Measurements from ENCODE around the gene SNRPF.

Gene SNRPF

DNA sequence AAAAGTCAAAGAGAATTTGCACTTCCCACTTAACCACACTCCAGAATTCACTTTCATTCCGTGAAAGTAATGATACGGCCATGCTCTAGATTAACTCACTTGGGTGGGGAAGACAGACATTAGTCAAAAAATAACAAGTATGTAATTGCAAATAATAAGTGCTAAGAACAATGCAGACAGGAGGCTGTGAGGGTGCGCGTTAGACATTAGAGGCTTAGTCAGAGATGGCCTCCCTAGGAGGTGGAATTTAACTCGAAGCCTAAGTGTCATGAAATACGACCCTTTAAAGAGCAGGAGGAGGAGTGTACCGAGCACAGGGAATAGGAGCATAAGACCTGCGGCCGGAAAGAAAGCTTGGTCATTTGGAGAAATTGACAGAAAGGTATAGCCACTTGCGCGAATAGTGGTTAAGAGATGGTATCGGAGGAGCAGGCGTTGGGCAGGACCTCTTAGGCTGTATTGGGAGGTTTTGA is 628 bp downstream of the SNRPF start:
- no peak for DNase-seq (ENCODE audit: low read depth)

DNA sequence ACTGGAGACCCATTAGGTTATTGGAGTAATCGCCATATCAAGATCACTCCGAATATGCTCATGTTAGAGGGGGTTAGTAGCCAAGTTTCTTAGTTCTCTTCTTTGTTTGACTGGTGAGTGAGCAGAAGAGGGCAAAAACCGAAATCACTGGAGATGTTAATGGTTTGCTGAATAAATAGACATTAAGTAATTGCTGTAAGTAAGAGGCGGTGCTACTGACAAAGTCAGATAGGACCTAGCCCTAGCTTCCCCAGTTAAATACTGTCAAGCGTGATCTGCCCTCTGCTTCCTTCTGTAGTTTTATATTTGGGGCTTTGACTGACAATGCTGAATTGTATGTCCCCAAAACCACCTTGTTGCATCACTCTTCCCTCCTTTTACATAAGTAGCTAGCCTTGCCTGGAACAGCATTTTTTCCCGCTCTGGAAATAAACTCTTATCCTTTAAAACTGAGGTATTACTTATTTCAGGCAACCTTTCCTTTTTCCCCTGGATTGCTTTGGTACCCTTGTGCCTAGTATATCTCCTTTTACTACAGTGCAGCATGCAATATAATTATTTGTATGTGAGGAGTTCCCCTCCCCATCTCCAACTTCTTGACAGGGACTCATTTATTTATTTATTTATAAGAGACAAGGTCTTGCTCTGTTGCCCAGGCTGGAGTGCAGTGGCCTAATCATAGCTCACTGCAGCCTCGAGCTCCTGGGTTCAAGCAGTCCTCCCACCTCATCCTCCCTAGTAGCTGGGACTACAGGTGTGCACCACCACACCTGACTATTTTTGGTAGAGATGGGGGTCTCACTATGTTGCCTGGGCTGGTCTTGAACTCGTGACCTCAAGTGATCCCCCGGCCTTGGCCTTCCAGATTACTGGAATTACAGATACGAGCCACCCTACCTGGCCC is 1.4 kb downstream of the SNRPF start:
- no peak for DNase-seq (ENCODE audit: low read depth)

DNA sequence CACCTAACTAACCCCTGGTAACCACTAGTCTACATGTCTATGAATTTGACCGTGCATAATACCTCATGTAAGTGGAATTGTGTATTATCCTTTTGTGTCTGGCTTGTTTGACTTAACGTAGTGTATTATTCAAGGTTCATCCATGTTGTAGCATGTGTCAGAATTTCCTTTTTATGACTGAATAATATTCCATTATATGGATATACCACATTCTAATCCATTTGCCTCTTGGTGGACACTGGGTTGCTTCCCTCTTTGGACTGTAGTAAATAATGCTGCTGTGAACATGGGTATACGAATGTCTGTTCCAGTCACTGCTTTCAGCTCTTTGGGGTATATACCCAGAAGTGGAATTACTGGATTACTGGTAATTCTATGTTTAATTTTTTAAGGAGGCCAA is 3.3 kb downstream of the SNRPF start:
- DNase-seq (ENCODE audit: low read depth) = no peak

DNA sequence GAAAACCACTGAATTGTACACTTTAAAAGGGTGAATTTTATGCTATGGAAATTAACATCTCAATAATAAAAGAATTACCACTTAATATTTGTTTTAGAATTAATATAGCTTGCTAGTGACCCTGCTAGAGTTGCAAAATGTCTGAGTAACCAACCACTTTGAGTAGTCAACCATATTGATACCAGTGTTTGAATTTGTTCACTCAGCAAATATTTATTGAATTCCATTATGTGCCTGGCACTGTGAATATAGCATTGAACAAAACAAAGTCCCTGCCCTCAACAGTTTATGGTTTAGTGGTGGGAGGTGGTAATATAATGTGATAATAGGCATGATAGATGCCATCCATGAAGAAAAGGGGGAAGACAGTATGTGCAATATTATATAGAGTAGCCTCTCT is 4.6 kb downstream of the SNRPF start:
- DNase-seq (ENCODE audit: low read depth) = no peak

DNA sequence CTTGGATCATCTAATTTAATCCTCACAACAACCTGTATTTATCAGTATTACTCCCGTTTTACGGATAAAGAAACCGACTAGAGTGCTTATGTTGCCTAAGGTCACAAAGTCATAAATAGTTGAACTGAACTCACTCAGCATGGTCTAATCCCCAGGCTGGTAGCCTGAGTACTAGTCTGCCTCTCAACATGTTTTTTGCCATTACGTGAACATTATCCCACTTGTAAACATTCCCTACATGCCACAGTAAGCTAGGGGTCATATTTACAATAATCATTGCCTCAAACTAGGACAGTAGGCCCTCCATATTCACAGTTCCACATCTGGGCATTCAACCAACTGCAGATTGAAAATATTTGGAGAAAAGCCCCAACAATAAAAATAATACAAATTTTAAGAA is 12.1 kb downstream of the SNRPF start:
- no peak for DNase-seq (ENCODE audit: low read depth)

DNA sequence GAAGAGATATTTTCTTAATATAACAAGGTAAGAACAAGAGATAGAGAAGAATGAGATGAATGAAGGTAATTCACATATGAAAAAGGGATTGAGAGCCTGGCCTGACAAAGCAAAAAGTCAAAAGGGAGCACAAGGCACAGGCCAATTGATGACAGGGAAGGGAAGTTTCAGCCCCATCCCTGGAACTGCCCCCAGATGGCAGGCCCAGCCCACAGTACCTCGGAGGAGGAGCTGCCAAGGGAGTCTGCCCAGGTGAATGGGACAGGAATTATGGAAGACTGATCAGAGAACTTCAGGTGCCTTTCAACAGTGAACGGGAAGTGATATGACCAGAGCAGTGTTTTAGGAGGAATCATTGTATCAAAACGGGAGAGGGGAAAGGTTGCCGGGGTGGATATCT is 15.7 kb downstream of the SNRPF start:
- no peak for DNase-seq (ENCODE audit: low read depth)

DNA sequence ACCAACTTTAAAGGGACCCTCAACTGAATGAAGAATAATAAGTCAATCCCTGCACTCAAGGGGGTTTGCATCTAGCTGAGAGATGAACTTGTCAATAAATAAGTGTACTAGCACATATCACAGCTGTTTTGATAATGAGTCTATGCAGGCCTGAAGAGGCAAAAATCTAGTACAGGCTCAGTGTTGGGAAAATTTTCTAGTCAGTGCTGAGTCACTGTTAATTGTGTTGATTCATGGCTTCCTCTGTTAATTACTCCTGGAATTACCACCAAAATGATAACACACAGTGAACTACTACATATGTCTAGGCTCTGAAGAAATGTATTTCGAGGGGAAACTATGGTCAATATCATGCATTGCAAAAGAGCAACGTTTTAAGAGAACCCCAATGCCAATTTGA is 18.9 kb downstream of the SNRPF start:
- no peak for DNase-seq (ENCODE audit: low read depth)

DNA sequence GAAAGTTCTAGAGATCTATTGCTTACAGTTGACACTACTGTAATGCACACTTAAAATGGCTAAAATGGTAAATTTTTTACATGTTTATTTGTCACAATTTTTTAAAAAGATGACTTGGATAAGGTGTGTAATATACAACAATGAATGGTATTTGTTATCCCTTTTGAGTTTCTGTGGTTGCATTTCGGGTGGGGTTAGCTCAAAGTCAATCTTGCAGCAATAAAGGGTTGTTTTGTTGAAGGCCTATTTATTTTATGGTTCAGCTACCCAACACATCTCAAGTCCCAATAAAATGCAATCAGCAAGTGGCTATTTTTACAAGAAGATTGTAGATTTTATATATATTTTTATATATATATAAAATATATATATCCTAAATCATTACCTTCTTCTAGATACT is 22.1 kb downstream of the SNRPF start:
- DNase-seq (ENCODE audit: low read depth) = no peak

DNA sequence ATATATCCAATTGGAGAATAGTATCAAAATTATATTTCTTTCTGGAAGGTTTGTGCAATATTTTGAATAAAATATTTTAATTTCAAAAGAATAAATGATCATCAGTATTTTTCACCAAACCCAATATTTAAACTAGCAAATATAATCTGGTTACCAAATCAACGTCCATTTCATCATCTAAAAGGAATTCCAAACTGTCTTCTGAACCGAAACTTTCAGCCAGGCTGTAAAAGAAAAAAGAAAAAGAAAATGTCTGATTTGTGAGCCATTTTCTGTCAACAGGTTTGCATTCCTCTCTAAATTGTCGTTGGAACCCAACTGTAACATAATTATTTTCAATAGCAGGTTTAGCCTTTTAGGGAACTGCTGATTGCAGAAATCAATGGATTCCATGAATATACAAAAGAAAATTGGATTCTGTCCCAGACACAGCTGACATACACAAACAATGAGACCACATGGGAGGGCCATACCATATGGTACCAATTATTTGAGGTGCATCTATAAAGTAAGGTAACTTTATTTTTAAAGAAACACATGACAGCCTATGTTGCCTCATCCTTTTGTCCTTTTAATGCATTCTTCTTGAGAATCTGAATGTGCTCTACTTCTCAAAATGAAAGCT is 22.7 kb downstream of the SNRPF start:
- no peak for DNase-seq (ENCODE audit: low read depth)

DNA sequence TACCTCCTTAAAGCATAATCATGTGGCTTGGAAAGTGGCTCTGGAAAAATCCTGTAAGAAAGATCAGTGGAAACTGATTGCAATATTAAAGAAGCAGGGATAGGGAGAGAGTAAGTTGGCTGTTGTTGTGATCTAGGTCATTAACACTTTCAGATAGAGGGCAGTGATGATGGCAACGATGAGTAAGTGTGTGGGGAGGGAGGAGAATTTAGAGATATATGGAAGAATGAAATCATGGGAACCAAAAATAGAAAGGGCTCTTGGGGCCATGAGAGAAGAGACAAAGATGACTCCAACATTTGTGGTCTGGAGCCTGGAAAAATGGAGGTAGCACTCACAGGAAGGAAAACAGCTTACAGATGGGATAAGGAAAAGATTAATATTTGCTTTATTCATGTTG is 23.3 kb downstream of the SNRPF start:
- no peak for DNase-seq (ENCODE audit: low read depth)

DNA sequence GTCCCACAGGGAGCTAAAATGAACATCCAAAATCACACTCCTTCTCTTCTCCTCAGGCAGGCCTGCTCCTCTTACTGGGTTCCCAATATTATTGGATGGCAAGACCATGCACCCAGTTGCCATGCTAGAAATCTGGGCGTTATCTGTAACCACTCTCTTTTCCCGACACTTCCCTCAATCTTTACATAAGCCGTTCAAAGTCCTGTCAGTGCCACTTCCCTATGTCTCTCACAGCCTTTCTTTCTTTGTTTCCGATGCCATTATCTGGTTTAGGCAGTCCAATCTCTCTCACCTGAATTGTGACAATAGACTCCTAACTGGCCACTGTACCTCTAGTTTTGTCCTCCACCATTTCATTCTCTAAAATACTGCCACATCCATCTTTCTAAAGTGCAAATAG is 24.1 kb downstream of the SNRPF start:
- no peak for DNase-seq (ENCODE audit: low read depth)

DNA sequence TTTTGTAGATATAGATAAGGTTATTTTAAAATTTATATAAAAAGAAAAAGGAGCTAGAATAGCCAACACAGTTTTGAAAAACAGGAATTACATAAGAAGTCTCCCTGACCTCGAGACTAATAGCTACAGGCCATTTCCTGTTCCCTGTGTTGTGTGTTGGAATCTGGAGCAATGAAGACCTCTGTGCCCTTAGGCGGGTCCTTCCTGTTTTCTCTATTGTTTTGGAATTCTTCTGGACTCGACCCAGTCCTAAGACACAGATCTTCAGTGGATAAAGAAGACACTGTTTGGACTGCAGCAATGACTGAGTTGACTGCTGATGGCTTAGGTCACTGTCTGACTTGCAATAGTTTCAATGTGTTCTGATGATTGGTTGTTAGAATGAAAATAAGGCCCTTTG is 26.2 kb downstream of the SNRPF start:
- no peak for DNase-seq (ENCODE audit: low read depth)

DNA sequence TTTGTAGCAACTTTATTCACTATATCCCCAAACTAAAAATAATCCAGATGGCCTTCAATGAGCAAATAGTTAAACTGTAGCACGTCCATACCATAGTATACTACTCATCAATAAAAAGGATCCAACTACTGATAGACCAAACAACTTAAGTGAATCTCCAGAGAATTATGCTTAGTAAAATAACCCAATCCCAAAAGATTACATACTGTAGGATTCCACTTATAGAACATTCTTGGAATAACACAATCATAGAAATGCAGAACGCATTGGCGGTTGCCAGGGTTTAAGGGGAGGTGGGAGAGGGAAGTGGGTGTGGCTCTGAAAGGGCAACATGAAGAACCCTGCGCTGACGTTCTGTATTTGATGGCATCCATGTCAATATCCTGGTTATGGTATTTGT is 28.6 kb downstream of the SNRPF start:
- DNase-seq (ENCODE audit: low read depth) = no peak

DNA sequence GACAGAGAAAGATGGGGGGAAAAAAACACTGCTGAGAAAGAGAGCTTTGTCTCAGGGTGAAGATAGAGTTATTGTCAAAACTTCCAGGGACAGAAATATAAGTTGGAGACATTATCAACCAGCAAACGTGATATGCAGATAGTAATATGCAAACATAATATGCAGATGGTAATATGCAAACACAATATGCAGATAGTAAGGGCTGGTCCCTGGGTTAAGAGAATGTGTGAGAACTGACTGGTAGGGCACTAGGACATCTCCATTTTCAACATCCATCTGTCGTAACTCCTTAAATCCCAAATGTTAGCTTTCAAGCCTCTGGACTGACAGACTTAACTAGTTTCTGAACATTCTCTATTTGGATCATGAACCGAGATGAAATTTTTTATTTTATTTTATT is 32.2 kb downstream of the SNRPF start:
- DNase-seq (ENCODE audit: low read depth) = no peak

DNA sequence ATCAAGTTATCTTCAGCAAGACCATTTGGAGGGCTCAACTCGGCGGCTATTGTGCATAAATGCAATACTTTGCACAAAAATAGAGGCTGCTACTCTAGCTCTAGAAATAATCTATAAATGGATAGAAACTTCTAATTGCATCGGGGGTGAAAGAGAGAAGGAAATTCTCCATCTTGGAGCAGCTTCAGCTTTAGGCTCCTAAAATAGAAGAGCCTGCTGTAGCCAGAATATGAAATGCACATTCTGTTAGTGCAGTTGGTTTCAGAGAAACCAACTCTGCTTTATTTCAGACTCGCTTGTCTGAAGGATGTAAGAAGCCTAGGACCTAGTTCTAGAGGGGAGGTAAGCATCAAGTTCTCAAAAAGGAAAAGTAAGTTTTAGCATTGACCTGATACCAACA is 38.1 kb downstream of the SNRPF start:
- no peak for DNase-seq (ENCODE audit: low read depth)

DNA sequence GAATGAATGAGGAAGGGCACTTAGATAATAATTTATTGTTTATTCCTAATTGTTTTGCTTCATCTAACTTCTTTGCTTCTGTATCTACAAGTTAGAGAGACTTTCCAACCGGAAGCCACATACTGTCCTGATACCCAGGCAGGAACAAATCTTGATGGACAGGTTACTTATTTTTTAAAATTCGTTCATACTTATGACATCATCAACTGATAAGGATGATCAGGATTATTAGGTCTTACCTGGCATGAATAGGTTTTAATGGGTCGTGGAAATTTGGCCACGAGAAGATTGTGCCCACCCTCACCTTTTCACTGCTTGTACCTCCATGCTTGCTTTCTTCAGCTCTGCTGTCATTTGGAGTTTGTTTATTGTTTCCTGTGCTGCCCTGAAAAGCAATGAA is 39.3 kb downstream of the SNRPF start:
- no peak for DNase-seq (ENCODE audit: low read depth)

DNA sequence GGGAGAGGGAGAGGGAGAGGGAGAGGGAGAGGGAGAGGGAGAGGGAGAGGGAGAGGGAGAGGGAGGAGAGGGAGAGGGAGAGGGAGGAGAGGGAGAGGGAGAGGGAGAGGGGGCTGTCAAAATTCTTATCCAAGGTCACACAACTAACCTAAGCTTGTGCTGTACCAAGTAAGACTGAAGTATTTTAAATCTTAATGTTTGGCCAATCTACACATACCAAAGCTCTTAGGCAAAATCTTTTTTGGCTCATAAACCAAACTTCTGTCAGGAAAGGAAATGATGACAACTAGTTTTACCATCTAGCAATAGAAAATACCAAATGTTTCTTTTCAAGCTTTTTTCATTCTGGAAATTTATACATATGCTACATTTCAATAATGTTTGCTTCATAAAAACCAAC is 49.8 kb downstream of the SNRPF start:
- no peak for DNase-seq (ENCODE audit: low read depth)

DNA sequence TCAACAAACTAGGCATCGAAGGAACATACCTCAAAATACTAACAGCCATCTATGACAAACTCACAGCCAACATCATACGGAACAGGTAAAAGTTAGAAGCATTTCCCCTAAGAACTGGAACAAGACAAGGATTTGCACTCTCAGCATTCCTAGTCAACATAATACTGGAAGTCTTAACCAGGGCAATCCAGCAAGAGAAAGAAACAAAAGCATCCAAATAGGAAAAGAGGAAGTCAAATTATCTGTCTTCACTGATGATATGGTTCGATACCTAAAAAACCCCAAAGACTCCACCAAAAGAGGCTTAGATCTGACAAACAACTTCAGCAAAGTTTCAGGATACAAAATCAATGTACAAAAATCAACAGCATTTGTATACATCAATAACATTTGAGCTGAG is 51.1 kb downstream of the SNRPF start:
- DNase-seq (ENCODE audit: low read depth) = no peak

All from activated gamma-delta T cell treated with anti-CD3 and anti-CD28 coated beads, Interleukin-2, amount 50 U/mL, for 16 hours (primary cell).